Femur (tissue), 1 donor: ENCODE measurements around the gene SRP9.
"Not testable (repeated sequence)": the region's sequence is repeated elsewhere in the genome, so short reads cannot be mapped to it uniquely, and the experiment has no call there.

Experiments
- DNase-seq: peaks from one replicate; pipeline ENCODE4 v3.0.0-alpha.2; 2017

Gene SRP9

GRCh38 chr1:225817611-225818061, 40.0 kb downstream of the SRP9 start:
- DNase-seq: peak; percentile 62

GRCh38 chr1:225818229-225818628, 40.6 kb downstream of the SRP9 start:
- DNase-seq: no peak

- no peak for DNase-seq
Observed at GRCh38 chr1:225819346-225820192, 41.9 kb downstream of the SRP9 start.

DNA sequence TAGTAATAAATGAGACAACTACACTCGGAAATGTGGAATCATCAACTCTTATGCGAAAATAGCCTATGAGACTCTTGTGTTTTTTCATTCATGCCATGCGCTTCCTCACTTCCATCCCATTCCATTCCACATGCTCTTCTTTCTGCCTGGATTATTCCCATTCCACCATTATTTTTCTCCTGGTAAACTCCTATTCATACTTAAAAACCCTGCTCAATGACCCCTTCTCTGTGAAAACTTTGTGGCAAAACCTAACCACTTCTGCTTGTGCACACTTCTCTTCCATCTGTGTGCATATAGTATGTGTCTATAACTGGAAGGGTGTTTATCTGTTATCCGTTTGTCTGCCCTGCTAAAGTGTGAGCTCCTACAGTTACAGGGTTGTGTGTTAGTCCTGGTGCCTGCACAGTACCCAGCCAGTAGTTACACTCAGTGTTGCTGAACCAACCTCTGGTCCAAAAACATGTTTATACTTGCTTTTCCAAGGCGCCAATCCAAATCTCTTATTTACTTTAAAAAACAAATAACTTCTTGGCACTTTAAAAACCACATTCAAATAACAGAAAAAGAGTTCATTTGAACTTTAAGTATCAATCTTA, 43.0 kb downstream of the SRP9 start:
- DNase-seq: no peak

GRCh38 chr1:225822655-225823403, 45.2 kb downstream of the SRP9 start:
- no peak for DNase-seq

GRCh38 chr1:225823811-225824261, 46.2 kb downstream of the SRP9 start:
- no peak for DNase-seq

- DNase-seq: no peak
Observed at GRCh38 chr1:225824533-225824941, 46.9 kb downstream of the SRP9 start.

- no peak for DNase-seq
Observed at GRCh38 chr1:225825078-225825477, 47.5 kb downstream of the SRP9 start.

- no peak for DNase-seq
Observed at GRCh38 chr1:225825607-225826007, 48.0 kb downstream of the SRP9 start.

GRCh38 chr1:225827076-225827475, 49.5 kb downstream of the SRP9 start:
- DNase-seq: no peak

GRCh38 chr1:225828706-225829345, 51.2 kb downstream of the SRP9 start:
- peak; percentile 13 for DNase-seq

- DNase-seq: no peak
Observed at GRCh38 chr1:225830841-225831240, 53.2 kb downstream of the SRP9 start.

DNA sequence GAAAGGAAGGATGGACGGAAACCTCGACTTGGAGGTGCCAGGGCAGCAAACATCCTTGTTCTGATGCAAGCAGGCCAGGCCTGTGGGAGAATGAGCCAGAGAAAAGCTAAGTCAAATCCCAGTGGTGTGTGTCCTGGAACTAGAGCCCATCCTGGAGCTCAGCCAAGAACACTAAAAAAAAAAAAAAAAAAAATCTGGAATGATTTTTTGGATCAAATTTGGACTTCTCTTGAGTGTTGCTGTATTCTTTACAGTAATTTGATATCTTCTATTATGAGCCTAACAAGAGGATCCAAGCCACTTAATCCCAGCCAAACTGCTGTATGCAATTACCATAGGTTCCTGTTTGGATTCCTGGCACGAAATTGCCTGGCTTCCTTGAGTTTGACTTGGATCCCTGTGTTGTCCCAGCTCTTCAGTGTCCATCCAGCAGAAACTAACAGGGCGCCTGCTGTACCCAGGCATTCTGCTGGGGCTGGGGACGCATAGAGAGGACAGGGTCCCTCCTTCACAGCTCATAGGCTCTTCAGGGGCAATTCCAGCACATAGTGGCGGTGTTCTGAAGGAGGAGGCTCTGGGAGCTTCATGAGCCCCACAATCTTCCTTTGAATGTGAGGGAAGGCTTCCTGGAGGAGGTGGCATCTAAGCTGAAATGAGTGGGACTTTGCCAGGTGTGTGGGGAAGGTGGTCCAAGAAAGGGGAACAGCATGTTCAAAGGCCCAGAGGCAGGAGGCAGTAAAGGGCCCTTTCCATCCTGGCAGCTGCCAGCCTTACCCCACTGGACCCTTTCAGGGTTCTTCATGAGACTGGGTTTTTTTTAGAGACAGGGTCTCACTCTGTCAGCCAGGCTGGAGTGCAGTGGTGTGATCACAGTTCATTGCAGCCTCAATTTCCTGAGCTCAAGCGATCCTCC, 57.0 kb downstream of the SRP9 start:
- peak; percentile 90 for DNase-seq

- peak; percentile 69 for DNase-seq
Observed at GRCh38 chr1:225835856-225836255, 58.2 kb downstream of the SRP9 start.

- not testable (repeated sequence) for DNase-seq
Observed at GRCh38 chr1:225836296-225836695, 58.7 kb downstream of the SRP9 start.

DNA sequence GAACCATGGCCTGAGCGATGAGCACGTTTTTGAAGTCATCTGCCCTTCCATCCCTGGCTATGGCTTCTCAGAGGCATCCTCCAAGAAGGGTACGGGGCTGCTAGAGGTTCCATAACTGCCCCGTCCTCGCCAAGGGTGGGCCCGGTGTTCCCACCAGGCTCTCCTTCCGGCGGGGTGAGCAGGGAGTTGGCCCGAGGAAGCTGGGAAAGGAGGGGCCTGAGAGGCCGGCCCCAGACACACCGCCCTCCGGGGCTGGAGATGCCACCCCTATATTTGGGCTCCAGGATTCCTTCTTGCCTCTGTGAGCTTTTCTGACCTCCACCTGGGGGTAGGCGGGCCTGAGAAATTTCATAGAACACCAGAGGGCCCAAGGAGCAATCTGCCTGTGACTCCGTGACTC, 61.2 kb downstream of the SRP9 start:
- no peak for DNase-seq
